Small intestine (tissue), 7 donors: ENCODE data around the gene UTP14C. TPM values are rescaled to one million over a fixed set of nuclear protein-coding genes. Genes with fewer than 3 reads are reported as not detected.
A peak's percentile ranks its signal among the peaks of the same experiment; 100 is the strongest.

Experiments
- DNase-seq, 2 donors: peaks; one replicate each; pipeline versions ENCODE4 v3.0.0 to v3.0.0-alpha.2; 2013
- FAIRE-seq: peaks from 2 replicates; lab custom pipeline; 2012; peaks lifted over from hg19 to GRCh38; lab: Jason Lieb, UNC
- H3K27ac ChIP-seq, 3 donors: one replicate each; pipeline ENCODE4 v1.5.1; 2013; ENCODE audit warnings: low read length in 2 of 3, mild to moderate bottlenecking in 2 of 3, control low read depth in 1 of 3, inconsistent platforms in 1 of 3, low read depth in 1 of 3, moderate library complexity in 1 of 3
- H3K27me3 ChIP-seq, 3 donors: one replicate each; pipeline ENCODE4 v1.6.1; 2013; ENCODE audit warnings: low read length in 3 of 3, inconsistent platforms in 1 of 3; ENCODE audit not compliant: control insufficient read depth in 3 of 3, insufficient read depth in 3 of 3
- H3K36me3 ChIP-seq, 3 donors: one replicate each; pipeline ENCODE4 v1.6.1; 2013; ENCODE audit warnings: low read length in 3 of 3, inconsistent platforms in 1 of 3, low read depth in 1 of 3, mild to moderate bottlenecking in 1 of 3, moderate library complexity in 1 of 3; ENCODE audit not compliant: control insufficient read depth in 3 of 3, insufficient read depth in 2 of 3
- H3K4me1 ChIP-seq, 3 donors: one replicate each; pipeline ENCODE4 v1.6.1; 2013; ENCODE audit warnings: low read length in 2 of 3, inconsistent platforms in 1 of 3, low read depth in 1 of 3, mild to moderate bottlenecking in 1 of 3, moderate library complexity in 1 of 3; ENCODE audit not compliant: control insufficient read depth in 3 of 3, insufficient read depth in 2 of 3
- H3K4me3 ChIP-seq, 3 donors: one replicate each; pipeline ENCODE4 v1.5.1; 2013; ENCODE audit warnings: low read length in 3 of 3, control low read depth in 1 of 3, inconsistent platforms in 1 of 3, low read depth in 1 of 3, mild to moderate bottlenecking in 1 of 3, moderate library complexity in 1 of 3
- H3K9me3 ChIP-seq, 2 donors: one replicate each; pipeline ENCODE4 v1.6.1; 2013; ENCODE audit warnings: low read depth in 1 of 2, low read length in 1 of 2; ENCODE audit not compliant: control insufficient read depth in 2 of 2, insufficient read depth in 1 of 2
- WGBS, 3 donors: extraction: QIAGEN DNeasy Blood & Tissue Kit; methylation state at CpG; one replicate each; pipeline ENCODE4 v1.1.7; 2013; 5-methylcytosine and 5-hydroxymethylcytosine counted together
- polyA plus RNA-seq, 4 donors: library from polyadenylated mRNA; stranded (reverse) in 3 of 4; unstranded in 1 of 4; fragments of 200-250 nt in 3 of 4; fragments of 120-200 nt in 1 of 4; gene quantifications; one replicate each; pipeline versions ENCODE4 v1.2.1 to v1.2.3, GENCODE V29; 2013
- donor health status: healthy with polysubstance abuse.
- donor health status: control.
- donor health status: control.
- donor health status: Bipolar disorder and iron deficiency.
- donor health status: healthy.

The UTP14C gene
- polyA plus RNA-seq, 4 donors = 2.2 to 22.2 (median 5.6) TPM

DNA sequence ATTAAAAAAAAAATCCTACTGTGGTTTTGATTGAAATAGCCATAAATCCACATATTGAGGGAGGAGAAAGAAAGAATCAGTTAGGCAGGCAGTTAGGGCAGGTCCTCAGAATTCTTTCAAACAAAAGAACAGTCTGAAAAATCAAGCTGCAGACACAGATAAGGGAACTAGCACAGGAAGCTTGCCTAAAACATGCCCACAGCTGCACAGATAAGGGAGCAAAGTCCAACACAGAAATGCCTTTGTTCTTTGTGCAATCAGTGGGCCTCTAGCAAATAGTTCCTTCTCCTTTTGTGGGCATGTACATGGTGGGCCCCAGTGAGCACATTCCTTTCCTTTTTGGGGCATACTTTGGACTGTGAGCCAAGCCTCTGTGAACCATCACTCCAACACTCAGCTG is 42.7 kb downstream of the UTP14C start:
- peaks cover 3 to 38% of the 10 kb centered on the region in 2 donors for H3K9me3 ChIP-seq
- DNase-seq (peak in 1 of 2 donors; percentile 6), FAIRE-seq (no peak)
- no peaks in the 10 kb centered on the region for H3K36me3 ChIP-seq
- no peak overlapping the region for H3K27ac ChIP-seq
- no peak overlapping the region for H3K4me3 ChIP-seq
- no peaks in the 10 kb centered on the region for H3K4me1 ChIP-seq
- H3K27me3 ChIP-seq = no peaks in the 10 kb centered on the region

DNA sequence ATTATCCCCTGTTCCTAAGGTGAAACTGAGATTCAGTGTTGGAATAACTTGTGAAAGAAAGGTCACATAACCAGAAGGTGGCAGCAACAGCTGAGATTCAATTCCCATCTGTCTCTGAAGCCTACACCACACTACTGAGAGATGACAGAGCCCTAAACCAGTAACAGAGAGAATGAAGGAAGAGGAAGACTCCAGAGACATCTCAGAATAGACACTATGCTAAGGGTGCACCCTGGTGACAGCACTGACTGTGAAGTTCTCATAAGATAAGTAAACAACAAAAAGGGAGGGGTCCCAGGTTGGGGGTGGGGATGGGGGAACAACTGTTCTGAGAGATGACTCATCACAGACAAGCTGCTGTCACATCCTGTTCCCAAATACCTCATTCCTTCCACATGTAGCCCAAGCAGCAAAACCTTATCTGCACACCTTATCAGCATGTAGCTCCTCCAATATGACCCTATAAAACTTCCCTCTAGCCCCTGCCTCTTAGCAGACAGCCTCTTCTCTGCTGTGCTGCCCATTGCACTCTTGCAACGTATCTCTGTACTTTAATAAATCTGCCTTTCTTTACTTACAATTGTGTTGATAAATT is 46.5 kb downstream of the UTP14C start:
- H3K4me3 ChIP-seq = no peak overlapping the region
- FAIRE-seq (no peak), DNase-seq (peak; percentile 29 to 32)
- no peaks in the 10 kb centered on the region for H3K36me3 ChIP-seq
- H3K27ac ChIP-seq = no peak overlapping the region
- no peaks in the 10 kb centered on the region for H3K4me1 ChIP-seq
- H3K27me3 ChIP-seq = no peaks in the 10 kb centered on the region
- WGBS, 3 donors = 87 to 89% (median 87%) methylated on average over 1 of the region's 1 CpG
- peaks cover 3 to 32% of the 10 kb centered on the region in 2 donors for H3K9me3 ChIP-seq

Other genes starting within 250 kb of the UTP14C start
- 10 to 100 TPM in 3 of 4 donors, 1 to 10 TPM in 1; 9.3 to 26.4 (median 17.9) TPM for gene DHRS12, start 220.5 kb upstream of the UTP14C start, polyA plus RNA-seq
- gene TMEM272, start 179.5 kb upstream of the UTP14C start, polyA plus RNA-seq = under 1 TPM in 3 of 4 donors, not detected in 1; 0.04 to 0.54 (median 0.27) TPM
- under 1 TPM in 1 of 4 donors, not detected in 3; 0.07 TPM for gene CCDC70, start 162.7 kb upstream of the UTP14C start, polyA plus RNA-seq
- gene ATP7B, start 13.2 kb upstream of the UTP14C start, polyA plus RNA-seq = 10 to 100 TPM in 3 of 4 donors, 1 to 10 TPM in 1; 8.1 to 31.3 (median 13.5) TPM
- gene ALG11, start 12.3 kb upstream of the UTP14C start, polyA plus RNA-seq = 10 to 100 TPM in 1 of 4 donors, 1 to 10 TPM in 3; 1.4 to 25.9 (median 4.9) TPM
- 1 to 10 TPM in 1 of 4 donors, under 1 TPM in 1, not detected in 2; 0.19 to 1.4 TPM for gene NEK5, start 104.4 kb downstream of the UTP14C start, polyA plus RNA-seq
- gene NEK3, start 134.9 kb downstream of the UTP14C start, polyA plus RNA-seq = 10 to 100 TPM; 20.6 to 44.3 (median 38.1) TPM